Measurements from ENCODE around the gene GNPDA2. TPM values are rescaled to one million over a fixed set of nuclear protein-coding genes. Genes with fewer than 3 reads are reported as not detected.

GNPDA2 gene
- total and polyA plus RNA-seq, 2 experiments from 2014 or later = 8.8 to 20.3 TPM

GRCh38 chr4:44678094-44679041, 48.0 kb downstream of the GNPDA2 start, which contains the start of gene GUF1:
Gene GUF1 (plus strand): TSS chr4:44678420. CDS start chr4:44678623, 203 bp downstream.
- peaks cover 18% of the 10 kb centered on the region for H3K4me1 ChIP-seq (ENCODE audit: insufficient read depth)
- no peak for TF ChIP-seq EZH2 (IDR thresholded peaks at IDR 0.05; ENCODE audit: borderline replicate concordance)
- TF ChIP-seq EZH2phosphoT487 (IDR thresholded peaks at IDR 0.05; ENCODE audit: low read depth, severe bottlenecking, unreplicated experiment) = no peak
- TF ChIP-seq CTCF (IDR thresholded peaks at IDR 0.05; ENCODE audit: poor library complexity) = no peak
- under 1% methylated on average over 56 of the region's 57 CpGs for WGBS (ENCODE audit: low lambda C conversion rate, missing lambda C conversion rate)

GRCh38 chr4:44675366-44675765, 51.0 kb downstream of the GNPDA2 start:
- no peaks in the 10 kb centered on the region for H3K9me2 ChIP-seq (replicated peaks; ENCODE audit: insufficient read depth)
- H4K20me1 ChIP-seq (ENCODE audit: insufficient read depth, poor library complexity, severe bottlenecking) = no peaks in the 10 kb centered on the region
- no peak overlapping the region for H3K4me3 ChIP-seq
- H3K4me2 ChIP-seq = no peak overlapping the region
- peaks cover 18% of the 10 kb centered on the region for H3K79me2 ChIP-seq
- DNase-seq (ENCODE audit: low spot score) = no peak
- H3K36me3 ChIP-seq (replicated peaks; ENCODE audit: insufficient read depth, low read depth) = no peaks in the 10 kb centered on the region
- H3K27me3 ChIP-seq = peaks cover 5% of the 10 kb centered on the region
- no peak overlapping the region for H3K27ac ChIP-seq
- no peak for TF ChIP-seq EZH2phosphoT487 (IDR thresholded peaks at IDR 0.05; ENCODE audit: low read depth, severe bottlenecking, unreplicated experiment)
- TF ChIP-seq CTCF (IDR thresholded peaks at IDR 0.05; ENCODE audit: poor library complexity) = no peak
- no peak for TF ChIP-seq EZH2 (IDR thresholded peaks at IDR 0.05; ENCODE audit: borderline replicate concordance)
- H3K9me3 ChIP-seq (ENCODE audit: low read depth) = no peaks in the 10 kb centered on the region
- H2AFZ ChIP-seq = no peak overlapping the region
- WGBS (ENCODE audit: low lambda C conversion rate, missing lambda C conversion rate) = 72% methylated on average over 5 of the region's 5 CpGs
- peaks cover 9% of the 10 kb centered on the region for H3K4me1 ChIP-seq (ENCODE audit: insufficient read depth)

More at GRCh38 chr4:44678094-44679041, 48.0 kb downstream of the GNPDA2 start, which contains the start of gene GUF1:
- DNase-seq (ENCODE audit: low spot score) = peak; percentile 96
- H3K27me3 ChIP-seq = no peaks in the 10 kb centered on the region
- H4K20me1 ChIP-seq (ENCODE audit: insufficient read depth, poor library complexity, severe bottlenecking) = no peaks in the 10 kb centered on the region
- H3K9me2 ChIP-seq (replicated peaks; ENCODE audit: insufficient read depth) = no peaks in the 10 kb centered on the region
- H3K27ac ChIP-seq = peak within 1 kb of the TSS; percentile 97
- peaks cover 35% of the 10 kb centered on the region for H3K79me2 ChIP-seq
- H3K4me2 ChIP-seq = peak within 1 kb of the TSS; percentile 81
- H2AFZ ChIP-seq = peak within 1 kb of the TSS; percentile 92
- no peaks in the 10 kb centered on the region for H3K36me3 ChIP-seq (replicated peaks; ENCODE audit: insufficient read depth, low read depth)
- no peaks in the 10 kb centered on the region for H3K9me3 ChIP-seq (ENCODE audit: low read depth)
- H3K4me3 ChIP-seq = peak within 1 kb of the TSS; percentile 58

- H3K27ac ChIP-seq = no peak overlapping the region
- H3K9me2 ChIP-seq (replicated peaks; ENCODE audit: insufficient read depth) = no peaks in the 10 kb centered on the region
- TF ChIP-seq CTCF (IDR thresholded peaks at IDR 0.05; ENCODE audit: poor library complexity) (no peak), EZH2phosphoT487 (IDR thresholded peaks at IDR 0.05; ENCODE audit: low read depth, severe bottlenecking, unreplicated experiment) (no peak), EZH2 (IDR thresholded peaks at IDR 0.05; ENCODE audit: borderline replicate concordance) (no peak)
- no peaks in the 10 kb centered on the region for H4K20me1 ChIP-seq (ENCODE audit: insufficient read depth, poor library complexity, severe bottlenecking)
- H2AFZ ChIP-seq = no peak overlapping the region
- H3K36me3 ChIP-seq (replicated peaks; ENCODE audit: insufficient read depth, low read depth) = no peaks in the 10 kb centered on the region
- WGBS (ENCODE audit: low lambda C conversion rate, missing lambda C conversion rate) = 97% methylated on average over 1 of the region's 1 CpG
- DNase-seq (ENCODE audit: low spot score) = no peak
- H3K79me2 ChIP-seq = peaks cover 9% of the 10 kb centered on the region
- H3K4me2 ChIP-seq = no peak overlapping the region
- no peak overlapping the region for H3K4me3 ChIP-seq
- no peaks in the 10 kb centered on the region for H3K9me3 ChIP-seq (ENCODE audit: low read depth)
- peaks cover 5% of the 10 kb centered on the region for H3K27me3 ChIP-seq
- H3K4me1 ChIP-seq (ENCODE audit: insufficient read depth) = peaks cover 4% of the 10 kb centered on the region
Measured at GRCh38 chr4:44674471-44674870, 51.9 kb downstream of the GNPDA2 start.

Measured in hepatocyte (in vitro differentiated cells).